Ishikawa (cell line): ENCODE results near the gene IZUMO1.

Source experiments
- CEBPB ChIP-seq: IDR thresholded peaks from 2 replicates; pipeline ENCODE4 v1.6.1; 2012
- CREB1 ChIP-seq: IDR thresholded peaks from 2 replicates; pipeline ENCODE4 v1.6.1; 2012; ENCODE audit warnings: low read depth
- EGR1 ChIP-seq: IDR thresholded peaks from 2 replicates; pipeline ENCODE4 v1.6.1; 2012
- EP300 ChIP-seq: IDR thresholded peaks from 2 replicates; pipeline ENCODE4 v1.6.1; 2012; ENCODE audit warnings: borderline replicate concordance
- FOXM1 ChIP-seq: IDR thresholded peaks from 2 replicates; pipeline ENCODE4 v1.6.1; 2012; ENCODE audit warnings: low read depth, borderline replicate concordance
- MAX ChIP-seq: IDR thresholded peaks from 2 replicates; pipeline ENCODE4 v1.6.1; 2012
- NFIC ChIP-seq: IDR thresholded peaks from 2 replicates; pipeline ENCODE4 v1.6.1; 2012
- RAD21 ChIP-seq: IDR thresholded peaks from 2 replicates; pipeline ENCODE4 v1.6.1; 2012; ENCODE audit warnings: low read depth
- REST ChIP-seq: IDR thresholded peaks from 2 replicates; pipeline ENCODE4 v1.6.1; 2012; ENCODE audit warnings: low read depth, mild to moderate bottlenecking
- TAF1 ChIP-seq: IDR thresholded peaks from 2 replicates; pipeline ENCODE4 v1.6.1; 2012; ENCODE audit warnings: low read depth, mild to moderate bottlenecking
- TCF12 ChIP-seq: IDR thresholded peaks from 2 replicates; pipeline ENCODE4 v1.6.1; 2012; ENCODE audit warnings: low read depth
- TEAD4 ChIP-seq: IDR thresholded peaks from 2 replicates; pipeline ENCODE4 v1.6.1; 2012
- USF1 ChIP-seq: IDR thresholded peaks from 2 replicates; pipeline ENCODE4 v1.6.1; 2012
- YY1 ChIP-seq: IDR thresholded peaks from 2 replicates; pipeline ENCODE4 v1.6.1; 2012; ENCODE audit warnings: low read depth
- ZBTB7A ChIP-seq: IDR thresholded peaks from 2 replicates; pipeline ENCODE4 v1.6.1; 2012; ENCODE audit warnings: low read depth

Gene IZUMO1

GRCh38 chr19:48745208-48745995, 1.3 kb downstream of the IZUMO1 start:
- TF ChIP-seq MAX (no peak), USF1 (no peak), YY1 (no peak), TAF1 (no peak), FOXM1 (no peak), EP300 (no peak), RAD21 (no peak), CEBPB (no peak), EGR1 (no peak), TCF12 (no peak), NFIC (no peak), ZBTB7A (no peak), REST (no peak), CREB1 (no peak), TEAD4 (no peak)

GRCh38 chr19:48742096-48742495, 4.6 kb downstream of the IZUMO1 start:
- TF ChIP-seq CEBPB (no peak), NFIC (no peak), MAX (no peak), ZBTB7A (no peak), EP300 (no peak), CREB1 (no peak), TCF12 (no peak), YY1 (no peak), TAF1 (no peak), TEAD4 (no peak), EGR1 (no peak), RAD21 (no peak), USF1 (no peak), FOXM1 (no peak), REST (no peak)

GRCh38 chr19:48741129-48741999, 5.3 kb downstream of the IZUMO1 start:
- TF ChIP-seq USF1 (peak; percentile 29; the same call in 1 of the 2 replicates), TEAD4 (no peak), REST (no peak), EP300 (no peak), EGR1 (no peak), MAX (no peak), CREB1 (no peak), FOXM1 (no peak)
